Measurements from ENCODE around the gene FOXM1. TPM values are rescaled to one million over a fixed set of nuclear protein-coding genes. Genes with fewer than 3 reads are reported as not detected.

Gene FOXM1
- total RNA-seq, result 7.3 and 17.6 TPM in 2 replicates

- no peak for DNase-seq (ENCODE audit: extremely low read depth, low read depth, low spot score)
These were observed at the start of gene FOXM1, which contains the start of gene RHNO1 for GRCh38 chr12:2877047-2877952. FOXM1 (minus strand) TSS chr12:2877174; CDS start chr12:2874478, 2,696 bp downstream. RHNO1 (plus strand) TSS chr12:2877223; CDS start chr12:2885367, 8,144 bp downstream.

GRCh38 chr12:2925322-2925995, 48.5 kb upstream of the FOXM1 start:
- no peak for DNase-seq (ENCODE audit: extremely low read depth, low read depth, low spot score)

GRCh38 chr12:2924019-2924418, 47.0 kb upstream of the FOXM1 start:
- no peak for DNase-seq (ENCODE audit: extremely low read depth, low read depth, low spot score)

GRCh38 chr12:2923057-2923456, 46.1 kb upstream of the FOXM1 start:
- no peak for DNase-seq (ENCODE audit: extremely low read depth, low read depth, low spot score)

GRCh38 chr12:2922329-2922728, 45.4 kb upstream of the FOXM1 start:
- no peak for DNase-seq (ENCODE audit: extremely low read depth, low read depth, low spot score)

GRCh38 chr12:2919249-2919648, 42.3 kb upstream of the FOXM1 start:
- DNase-seq (ENCODE audit: extremely low read depth, low read depth, low spot score), result no peak

GRCh38 chr12:2912216-2912575, 35.2 kb upstream of the FOXM1 start:
- DNase-seq (ENCODE audit: extremely low read depth, low read depth, low spot score), result no peak

GRCh38 chr12:2904260-2904659, 27.3 kb upstream of the FOXM1 start:
- DNase-seq (ENCODE audit: extremely low read depth, low read depth, low spot score), result no peak

GRCh38 chr12:2902272-2902880, 25.4 kb upstream of the FOXM1 start:
- DNase-seq (ENCODE audit: extremely low read depth, low read depth, low spot score), result no peak

- DNase-seq (ENCODE audit: extremely low read depth, low read depth, low spot score), result no peak
These were observed 23.7 kb upstream of the FOXM1 start for GRCh38 chr12:2900642-2901041.

GRCh38 chr12:2897418-2897817, 20.4 kb upstream of the FOXM1 start:
- no peak for DNase-seq (ENCODE audit: extremely low read depth, low read depth, low spot score)

GRCh38 chr12:2895511-2895910, 18.5 kb upstream of the FOXM1 start:
- no peak for DNase-seq (ENCODE audit: extremely low read depth, low read depth, low spot score)

- DNase-seq (ENCODE audit: extremely low read depth, low read depth, low spot score), result no peak
These were observed 18.1 kb upstream of the FOXM1 start for GRCh38 chr12:2895051-2895451.

GRCh38 chr12:2893007-2893406, 16.0 kb upstream of the FOXM1 start:
- DNase-seq (ENCODE audit: extremely low read depth, low read depth, low spot score), result no peak

GRCh38 chr12:2892246-2892645, 15.3 kb upstream of the FOXM1 start:
- no peak for DNase-seq (ENCODE audit: extremely low read depth, low read depth, low spot score)

- no peak for DNase-seq (ENCODE audit: extremely low read depth, low read depth, low spot score)
These were observed 14.5 kb upstream of the FOXM1 start for GRCh38 chr12:2891240-2892053.

GRCh38 chr12:2890388-2891239, 13.6 kb upstream of the FOXM1 start, which contains the start of gene TULP3:
TULP3 (plus strand) TSS chr12:2890891; CDS start chr12:2890948, 57 bp downstream.
- DNase-seq (ENCODE audit: extremely low read depth, low read depth, low spot score), result no peak

GRCh38 chr12:2890001-2890387, 13.0 kb upstream of the FOXM1 start:
- no peak for DNase-seq (ENCODE audit: extremely low read depth, low read depth, low spot score)

- DNase-seq (ENCODE audit: extremely low read depth, low read depth, low spot score), result no peak
These were observed 9.9 kb upstream of the FOXM1 start for GRCh38 chr12:2886768-2887450.

All from glomerular endothelial cell (primary cell).